MM.1S (cell line): ENCODE data around the gene RPTOR.

ENCODE experiments used
- CTCF ChIP-seq: fragments of 300-600 bp; sonication (generic); IDR thresholded peaks from 2 replicates; pipeline ENCODE4 v1.5.1; 2016; ENCODE audit warnings: antibody characterized with exemption, low read length, mixed read lengths
- EZH2 ChIP-seq: fragments of 300-600 bp; sonication (generic); optimal IDR thresholded peaks from 2 replicates; pipeline ENCODE3; 2017; ENCODE audit warnings: low read depth, mild to moderate bottlenecking, antibody characterized with exemption, low read length, mixed read lengths

GRCh38 chr17:80771612-80772005 is 227.0 kb downstream of the RPTOR start:
- TF ChIP-seq CTCF (no peak), EZH2 (no peak)
